Measurements from ENCODE around the gene FNIP1.

The FNIP1 gene

GRCh38 chr5:131644370-131644769 is 152.4 kb downstream of the FNIP1 start:
- no peak for DNase-seq (ENCODE audit: low read depth, low spot score)
- no peak overlapping the region for H3K4me3 ChIP-seq (ENCODE audit: low read depth, low read length)
- in situ Hi-C loops (cut with HindIII; ENCODE audit: low sequenced_read_pairs): no loop called here
- TF ChIP-seq CTCF (IDR thresholded peaks at IDR 0.05; ENCODE audit: low read depth, low read length): no peak

GRCh38 chr5:131641494-131641893 is 155.3 kb downstream of the FNIP1 start:
- DNase-seq (ENCODE audit: low read depth, low spot score): no peak
- H3K4me3 ChIP-seq (ENCODE audit: low read depth, low read length): no peak overlapping the region
- no peak for TF ChIP-seq CTCF (IDR thresholded peaks at IDR 0.05; ENCODE audit: low read depth, low read length)
- in situ Hi-C loops (cut with HindIII; ENCODE audit: low sequenced_read_pairs): no loop called here

- H3K4me3 ChIP-seq (ENCODE audit: low read depth, low read length): no peak overlapping the region
- no peak for TF ChIP-seq CTCF (IDR thresholded peaks at IDR 0.05; ENCODE audit: low read depth, low read length)
- in situ Hi-C loops (cut with HindIII; ENCODE audit: low sequenced_read_pairs): no loop called here
- no peak for DNase-seq (ENCODE audit: low read depth, low spot score)
These were observed 156.6 kb downstream of the FNIP1 start for GRCh38 chr5:131640043-131640856.

- H3K4me3 ChIP-seq (ENCODE audit: low read depth, low read length): no peak overlapping the region
- DNase-seq (ENCODE audit: low read depth, low spot score): no peak
- TF ChIP-seq CTCF (IDR thresholded peaks at IDR 0.05; ENCODE audit: low read depth, low read length): no peak
- in situ Hi-C loops (cut with HindIII; ENCODE audit: low sequenced_read_pairs): no loop called here
These were observed 157.7 kb downstream of the FNIP1 start for GRCh38 chr5:131639148-131639547.

- TF ChIP-seq CTCF (IDR thresholded peaks at IDR 0.05; ENCODE audit: low read depth, low read length): no peak
- DNase-seq (ENCODE audit: low read depth, low spot score): no peak
- in situ Hi-C loops (cut with HindIII; ENCODE audit: low sequenced_read_pairs): no loop called here
- no peak overlapping the region for H3K4me3 ChIP-seq (ENCODE audit: low read depth, low read length)
These were observed 159.1 kb downstream of the FNIP1 start for GRCh38 chr5:131637694-131638093.

- no peak for DNase-seq (ENCODE audit: low read depth, low spot score)
These were observed 160.9 kb downstream of the FNIP1 start for GRCh38 chr5:131635684-131636572.

More at GRCh38 chr5:131635684-131636572, 160.9 kb downstream of the FNIP1 start:
- in situ Hi-C loops (cut with HindIII; ENCODE audit: low sequenced_read_pairs): no loop called here
- no peak for TF ChIP-seq CTCF (IDR thresholded peaks at IDR 0.05; ENCODE audit: low read depth, low read length)
- H3K4me3 ChIP-seq (ENCODE audit: low read depth, low read length): peak overlapping the region; percentile 89

All from astrocyte of the spinal cord (primary cell).